ENCODE data around the gene UTS2. TPM values are rescaled to one million over a fixed set of nuclear protein-coding genes. Genes with fewer than 3 reads are reported as not detected.

UTS2 gene
- total RNA-seq, 1 experiment from 2014 or later = not detected

DNA sequence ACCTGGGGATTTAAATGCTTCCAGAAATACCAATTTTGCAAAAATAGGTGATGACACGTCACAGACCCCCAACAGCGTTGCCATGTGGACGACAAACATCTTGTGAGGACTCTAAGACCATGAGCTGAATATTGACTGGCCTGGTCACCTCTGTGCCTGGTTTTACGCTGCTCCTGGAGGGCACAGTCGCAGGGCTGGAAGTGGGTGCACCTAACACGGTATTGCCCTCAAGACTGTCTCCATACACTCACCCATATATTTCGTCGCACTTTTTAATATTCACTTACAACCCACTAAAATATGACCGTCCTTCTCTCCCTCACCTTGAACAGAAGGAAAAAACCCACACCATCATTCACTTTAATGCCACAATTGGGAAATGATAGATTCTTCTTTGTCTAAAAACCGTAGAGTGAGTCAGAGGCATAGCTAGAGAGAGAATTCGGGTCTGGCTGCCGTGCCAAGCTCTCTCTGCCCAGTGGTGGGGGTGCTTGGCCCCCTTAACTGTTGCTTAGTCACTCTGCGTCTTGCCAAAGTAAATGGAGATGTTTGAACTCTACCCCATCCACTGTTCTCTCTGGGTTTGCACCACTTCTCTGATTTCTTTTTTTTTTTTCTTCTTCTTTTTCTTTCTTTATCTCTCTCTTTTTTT is 40.8 kb upstream of the UTS2 start:
- Histone ChIP-seq H3K36me3 (ENCODE audit: control insufficient read depth, insufficient read depth, low read length) (no peaks in the 10 kb centered on the region), H3K27me3 (ENCODE audit: control insufficient read depth, insufficient read depth, low read length) (no peaks in the 10 kb centered on the region), H3K4me3 (ENCODE audit: low read depth in 2 of 2, low read length in 2 of 2) (no peak overlapping the region), H3K4me1 (ENCODE audit: control insufficient read depth, insufficient read depth, low read length) (no peaks in the 10 kb centered on the region), H3K27ac (ENCODE audit: low read length) (no peak overlapping the region), H3K9me3 (ENCODE audit: control insufficient read depth, insufficient read depth, low read depth, low read length) (no peaks in the 10 kb centered on the region)
- no peak for DNase-seq (ENCODE audit: low read depth, low spot score)
- CTCF ChIA-PET = interaction anchor here (0.7 kb wide), 1 partner anchor 11 kb away, joined by 8 read pairs; no protein-coding TSS in a partner anchor
- in situ Hi-C loops (cut with HindIII; ENCODE audit: low pct_unique_long_range_greater_than_20kb, low sequenced_read_pairs) = no loop called here
- intact Hi-C loops (cut with micrococcal nuclease; ENCODE audit: unreplicated experiment) = no loop called here
- POLR2A ChIA-PET = no interaction called here
- ATAC-seq = no peak
- BruUV-seq (replicated peaks) = no TSS peak
- TF ChIP-seq, protein P1, sequence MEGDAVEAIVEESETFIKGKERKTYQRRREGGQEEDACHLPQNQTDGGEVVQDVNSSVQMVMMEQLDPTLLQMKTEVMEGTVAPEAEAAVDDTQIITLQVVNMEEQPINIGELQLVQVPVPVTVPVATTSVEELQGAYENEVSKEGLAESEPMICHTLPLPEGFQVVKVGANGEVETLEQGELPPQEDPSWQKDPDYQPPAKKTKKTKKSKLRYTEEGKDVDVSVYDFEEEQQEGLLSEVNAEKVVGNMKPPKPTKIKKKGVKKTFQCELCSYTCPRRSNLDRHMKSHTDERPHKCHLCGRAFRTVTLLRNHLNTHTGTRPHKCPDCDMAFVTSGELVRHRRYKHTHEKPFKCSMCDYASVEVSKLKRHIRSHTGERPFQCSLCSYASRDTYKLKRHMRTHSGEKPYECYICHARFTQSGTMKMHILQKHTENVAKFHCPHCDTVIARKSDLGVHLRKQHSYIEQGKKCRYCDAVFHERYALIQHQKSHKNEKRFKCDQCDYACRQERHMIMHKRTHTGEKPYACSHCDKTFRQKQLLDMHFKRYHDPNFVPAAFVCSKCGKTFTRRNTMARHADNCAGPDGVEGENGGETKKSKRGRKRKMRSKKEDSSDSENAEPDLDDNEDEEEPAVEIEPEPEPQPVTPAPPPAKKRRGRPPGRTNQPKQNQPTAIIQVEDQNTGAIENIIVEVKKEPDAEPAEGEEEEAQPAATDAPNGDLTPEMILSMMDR (IDR thresholded peaks at IDR 0.05) = no peak
- TF ChIP-seq SIN3A (IDR thresholded peaks at IDR 0.05; ENCODE audit: borderline replicate concordance, insufficient read depth, low read depth, low read length) (no peak), TCF7L2 (IDR thresholded peaks at IDR 0.05; ENCODE audit: low read depth, low read length) (no peak), POLR2AphosphoS5 (IDR thresholded peaks at IDR 0.05; ENCODE audit: low read depth, low read length) (no peak)
- TF ChIP-seq, protein P2, sequence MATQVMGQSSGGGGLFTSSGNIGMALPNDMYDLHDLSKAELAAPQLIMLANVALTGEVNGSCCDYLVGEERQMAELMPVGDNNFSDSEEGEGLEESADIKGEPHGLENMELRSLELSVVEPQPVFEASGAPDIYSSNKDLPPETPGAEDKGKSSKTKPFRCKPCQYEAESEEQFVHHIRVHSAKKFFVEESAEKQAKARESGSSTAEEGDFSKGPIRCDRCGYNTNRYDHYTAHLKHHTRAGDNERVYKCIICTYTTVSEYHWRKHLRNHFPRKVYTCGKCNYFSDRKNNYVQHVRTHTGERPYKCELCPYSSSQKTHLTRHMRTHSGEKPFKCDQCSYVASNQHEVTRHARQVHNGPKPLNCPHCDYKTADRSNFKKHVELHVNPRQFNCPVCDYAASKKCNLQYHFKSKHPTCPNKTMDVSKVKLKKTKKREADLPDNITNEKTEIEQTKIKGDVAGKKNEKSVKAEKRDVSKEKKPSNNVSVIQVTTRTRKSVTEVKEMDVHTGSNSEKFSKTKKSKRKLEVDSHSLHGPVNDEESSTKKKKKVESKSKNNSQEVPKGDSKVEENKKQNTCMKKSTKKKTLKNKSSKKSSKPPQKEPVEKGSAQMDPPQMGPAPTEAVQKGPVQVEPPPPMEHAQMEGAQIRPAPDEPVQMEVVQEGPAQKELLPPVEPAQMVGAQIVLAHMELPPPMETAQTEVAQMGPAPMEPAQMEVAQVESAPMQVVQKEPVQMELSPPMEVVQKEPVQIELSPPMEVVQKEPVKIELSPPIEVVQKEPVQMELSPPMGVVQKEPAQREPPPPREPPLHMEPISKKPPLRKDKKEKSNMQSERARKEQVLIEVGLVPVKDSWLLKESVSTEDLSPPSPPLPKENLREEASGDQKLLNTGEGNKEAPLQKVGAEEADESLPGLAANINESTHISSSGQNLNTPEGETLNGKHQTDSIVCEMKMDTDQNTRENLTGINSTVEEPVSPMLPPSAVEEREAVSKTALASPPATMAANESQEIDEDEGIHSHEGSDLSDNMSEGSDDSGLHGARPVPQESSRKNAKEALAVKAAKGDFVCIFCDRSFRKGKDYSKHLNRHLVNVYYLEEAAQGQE (IDR thresholded peaks at IDR 0.05; ENCODE audit: insufficient read depth in 1 of 2, low read depth in 2 of 2, low read length in 1 of 2) = no peak

DNA sequence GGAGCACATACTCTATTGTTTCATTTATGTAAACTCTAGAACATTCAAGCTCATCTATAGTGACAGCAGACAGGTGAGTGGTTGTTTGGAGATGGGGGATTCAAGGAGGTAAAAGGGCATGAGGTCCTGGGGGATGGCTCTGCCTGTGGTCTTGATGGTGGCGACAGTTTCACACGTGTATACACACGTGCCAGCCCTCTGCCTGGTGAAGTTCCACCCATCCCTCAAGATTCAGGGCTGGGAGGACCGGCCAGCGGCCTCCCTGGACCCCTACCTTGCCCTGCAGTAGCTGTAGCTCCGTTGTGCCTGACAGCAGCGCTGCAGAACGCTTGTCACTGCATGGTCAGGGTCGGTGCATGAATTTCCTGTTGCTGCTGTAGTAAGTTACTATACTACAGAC is 38.9 kb upstream of the UTS2 start:
- no TSS peak for BruUV-seq (replicated peaks)
- no peaks in the 10 kb centered on the region for H3K27me3 ChIP-seq (ENCODE audit: control insufficient read depth, insufficient read depth, low read length)
- no peaks in the 10 kb centered on the region for H3K36me3 ChIP-seq (ENCODE audit: control insufficient read depth, insufficient read depth, low read length)
- intact Hi-C loops (cut with micrococcal nuclease; ENCODE audit: unreplicated experiment) = no loop called here
- ChIA-PET POLR2A (interaction anchor here (0.6 to 0.7 kb wide), 2 partner anchors 64 to 269 kb away, joined by 8 to 10 read pairs; no protein-coding TSS in a partner anchor), CTCF (interaction anchor here (0.6 kb wide), 1 partner anchor 242 kb away, joined by 6 read pairs; no protein-coding TSS in a partner anchor)
- TF ChIP-seq, protein P2 (IDR thresholded peaks at IDR 0.05; ENCODE audit: insufficient read depth in 1 of 2, low read depth in 2 of 2, low read length in 1 of 2) = no peak
- TF ChIP-seq, protein P1 (IDR thresholded peaks at IDR 0.05) = no peak
- no peak for TF ChIP-seq POLR2AphosphoS5 (IDR thresholded peaks at IDR 0.05; ENCODE audit: low read depth, low read length)
- no peak for TF ChIP-seq TCF7L2 (IDR thresholded peaks at IDR 0.05; ENCODE audit: low read depth, low read length)
- no peak for TF ChIP-seq SIN3A (IDR thresholded peaks at IDR 0.05; ENCODE audit: borderline replicate concordance, insufficient read depth, low read depth, low read length)
- H3K4me1 ChIP-seq (ENCODE audit: control insufficient read depth, insufficient read depth, low read length) = no peaks in the 10 kb centered on the region
- H3K9me3 ChIP-seq (ENCODE audit: control insufficient read depth, insufficient read depth, low read depth, low read length) = no peaks in the 10 kb centered on the region
- in situ Hi-C loops (cut with HindIII; ENCODE audit: low pct_unique_long_range_greater_than_20kb, low sequenced_read_pairs) = no loop called here
- H3K27ac ChIP-seq (ENCODE audit: low read length) = no peak overlapping the region
- ATAC-seq (peak; percentile 34; the same call in 1 of the 2 replicates), DNase-seq (ENCODE audit: low read depth, low spot score) (no peak)
- no peak overlapping the region for H3K4me3 ChIP-seq (ENCODE audit: low read depth in 2 of 2, low read length in 2 of 2)

All from Panc1 (cell line).